ENCODE measurements around the gene SMYD5. TPM values are rescaled to one million over a fixed set of nuclear protein-coding genes. Genes with fewer than 3 reads are reported as not detected.

Gene SMYD5
- total RNA-seq, 1 donor from 2014 or later = 18.4 TPM

DNA sequence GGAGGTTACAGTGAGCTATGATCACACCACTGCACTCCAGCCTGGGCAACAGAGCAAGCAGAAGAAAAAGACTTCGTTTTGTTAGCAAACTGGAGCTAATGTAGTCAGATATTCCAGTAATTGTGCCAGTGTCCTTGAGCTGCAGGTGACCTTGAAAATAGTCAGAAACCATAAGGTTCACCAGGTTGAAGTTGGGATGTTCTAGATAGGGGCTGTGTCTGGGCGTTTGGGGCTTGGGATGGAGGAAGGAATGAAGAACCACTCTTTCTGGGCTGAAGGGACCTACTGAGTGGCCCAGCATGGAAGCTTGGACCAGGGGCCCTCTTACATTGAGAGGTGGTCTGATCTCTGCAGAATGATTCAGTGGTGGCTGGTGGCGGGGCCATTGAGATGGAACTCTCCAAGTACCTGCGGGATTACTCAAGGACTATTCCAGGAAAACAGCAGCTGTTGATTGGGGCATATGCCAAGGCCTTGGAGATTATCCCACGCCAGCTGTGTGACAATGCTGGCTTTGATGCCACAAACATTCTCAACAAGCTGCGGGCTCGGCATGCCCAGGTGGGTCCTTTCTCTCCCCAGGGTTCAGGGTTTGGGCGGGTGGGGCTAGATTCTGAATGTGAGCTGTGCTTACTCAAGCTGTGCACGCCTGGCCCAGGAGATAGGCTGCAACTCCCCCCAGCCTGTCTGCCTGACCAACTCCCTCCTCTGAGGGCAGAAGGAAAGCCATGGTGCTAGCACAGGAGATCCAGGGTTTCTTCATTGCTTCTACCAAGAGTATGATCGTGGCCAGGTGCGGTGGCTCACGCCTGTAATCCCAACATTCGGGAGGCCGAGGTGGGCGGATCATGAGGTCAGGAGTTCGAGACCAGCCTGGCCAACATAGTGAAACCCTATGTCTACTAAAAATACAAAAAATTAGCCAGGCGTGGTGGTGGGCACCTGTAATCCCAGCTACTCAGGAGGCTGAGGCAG is 37.1 kb downstream of the SMYD5 start:
- no peak for DNase-seq (ENCODE audit: low read depth)
- peaks cover 44% of the 10 kb centered on the region for H3K36me3 ChIP-seq (ENCODE audit: control insufficient read depth, insufficient read depth, low read length)

GRCh38 chr2:73252238-73253027 is 38.4 kb downstream of the SMYD5 start:
- DNase-seq (ENCODE audit: low read depth) = no peak
- no peak for TF ChIP-seq CTCF (IDR thresholded peaks at IDR 0.05; ENCODE audit: insufficient read depth, low read length, severe bottlenecking)
- H3K36me3 ChIP-seq (ENCODE audit: control insufficient read depth, insufficient read depth, low read length) = peaks cover 38% of the 10 kb centered on the region
- FAIRE-seq = no peak
- H3K4me3 ChIP-seq (ENCODE audit: low read depth, low read length) = no peak overlapping the region
- no peaks in the 10 kb centered on the region for H3K27me3 ChIP-seq (ENCODE audit: control insufficient read depth, insufficient read depth, low read length)

More for the DNA sequence above, 37.1 kb downstream of the SMYD5 start:
- no peaks in the 10 kb centered on the region for H3K27me3 ChIP-seq (ENCODE audit: control insufficient read depth, insufficient read depth, low read length)
- H3K4me3 ChIP-seq (ENCODE audit: low read depth, low read length) = no peak overlapping the region
- TF ChIP-seq CTCF (IDR thresholded peaks at IDR 0.05; ENCODE audit: insufficient read depth, low read length, severe bottlenecking) = no peak
- no peak for FAIRE-seq

GRCh38 chr2:73253400-73253799 is 39.4 kb downstream of the SMYD5 start:
- Histone ChIP-seq H3K36me3 (ENCODE audit: control insufficient read depth, insufficient read depth, low read length) (peaks cover 31% of the 10 kb centered on the region), H3K27me3 (ENCODE audit: control insufficient read depth, insufficient read depth, low read length) (no peaks in the 10 kb centered on the region), H3K4me3 (ENCODE audit: low read depth, low read length) (no peak overlapping the region)
- FAIRE-seq (peak; percentile 28), DNase-seq (ENCODE audit: low read depth) (no peak)
- TF ChIP-seq CTCF (IDR thresholded peaks at IDR 0.05; ENCODE audit: insufficient read depth, low read length, severe bottlenecking) = no peak

- DNase-seq (ENCODE audit: low read depth) (peak; percentile 28), FAIRE-seq (no peak)
- TF ChIP-seq CTCF (IDR thresholded peaks at IDR 0.05; ENCODE audit: insufficient read depth, low read length, severe bottlenecking) = no peak
- H3K4me3 ChIP-seq (ENCODE audit: low read depth, low read length) = no peak overlapping the region
- peaks cover 28% of the 10 kb centered on the region for H3K36me3 ChIP-seq (ENCODE audit: control insufficient read depth, insufficient read depth, low read length)
- H3K27me3 ChIP-seq (ENCODE audit: control insufficient read depth, insufficient read depth, low read length) = no peaks in the 10 kb centered on the region
These were observed 39.9 kb downstream of the SMYD5 start for GRCh38 chr2:73253901-73254300.

GRCh38 chr2:73254343-73255006 is 40.4 kb downstream of the SMYD5 start:
- peak; percentile 64 for DNase-seq (ENCODE audit: low read depth)
- Histone ChIP-seq H3K27me3 (ENCODE audit: control insufficient read depth, insufficient read depth, low read length) (no peaks in the 10 kb centered on the region), H3K4me3 (ENCODE audit: low read depth, low read length) (no peak overlapping the region), H3K36me3 (ENCODE audit: control insufficient read depth, insufficient read depth, low read length) (peaks cover 26% of the 10 kb centered on the region)
- TF ChIP-seq CTCF (IDR thresholded peaks at IDR 0.05; ENCODE audit: insufficient read depth, low read length, severe bottlenecking) = no peak
- FAIRE-seq = no peak

All from bronchial epithelial cell (primary cell).